ENCODE data around the gene CDKN1C. TPM values are rescaled to one million over a fixed set of nuclear protein-coding genes. Genes with fewer than 3 reads are reported as not detected.

Gene CDKN1C
- total and polyA plus RNA-seq, 2 experiments from 2014 or later, result 470 to 526 TPM

- Histone ChIP-seq H3K27ac (peak overlapping the region; percentile 92), H3K4me2 (peak overlapping the region; percentile 99), H3K4me3 (no peak overlapping the region), H3K27me3 (no peaks in the 10 kb centered on the region), H3K79me2 (peaks cover 10% of the 10 kb centered on the region), H3K36me3 (replicated peaks; ENCODE audit: insufficient read depth, low read depth) (no peaks in the 10 kb centered on the region), H2AFZ (no peak overlapping the region), H3K9me3 (ENCODE audit: low read depth) (no peaks in the 10 kb centered on the region), H3K4me1 (ENCODE audit: insufficient read depth) (peaks cover 16% of the 10 kb centered on the region), H3K9me2 (replicated peaks; ENCODE audit: insufficient read depth) (no peaks in the 10 kb centered on the region), H4K20me1 (ENCODE audit: insufficient read depth, poor library complexity, severe bottlenecking) (no peaks in the 10 kb centered on the region)
- peak; percentile 41 for DNase-seq (ENCODE audit: low spot score)
- WGBS (ENCODE audit: low lambda C conversion rate, missing lambda C conversion rate), result 78% methylated on average over 21 of the region's 21 CpGs
- no peak for TF ChIP-seq EZH2phosphoT487 (IDR thresholded peaks at IDR 0.05; ENCODE audit: low read depth, severe bottlenecking, unreplicated experiment)
- TF ChIP-seq CTCF (IDR thresholded peaks at IDR 0.05; ENCODE audit: poor library complexity), result no peak
Measured at GRCh38 chr11:2904153-2905052, 18.8 kb upstream of the CDKN1C start.

GRCh38 chr11:2903672-2904011, 18.1 kb upstream of the CDKN1C start:
- Histone ChIP-seq H3K36me3 (replicated peaks; ENCODE audit: insufficient read depth, low read depth) (no peaks in the 10 kb centered on the region), H3K9me2 (replicated peaks; ENCODE audit: insufficient read depth) (no peaks in the 10 kb centered on the region), H3K79me2 (peaks cover 10% of the 10 kb centered on the region), H3K27me3 (no peaks in the 10 kb centered on the region), H3K4me3 (no peak overlapping the region), H3K27ac (peak overlapping the region; percentile 92), H2AFZ (no peak overlapping the region), H3K4me2 (peak overlapping the region; percentile 99), H3K9me3 (ENCODE audit: low read depth) (no peaks in the 10 kb centered on the region), H3K4me1 (ENCODE audit: insufficient read depth) (peaks cover 16% of the 10 kb centered on the region), H4K20me1 (ENCODE audit: insufficient read depth, poor library complexity, severe bottlenecking) (no peaks in the 10 kb centered on the region)
- TF ChIP-seq CTCF (IDR thresholded peaks at IDR 0.05; ENCODE audit: poor library complexity), result no peak
- TF ChIP-seq EZH2phosphoT487 (IDR thresholded peaks at IDR 0.05; ENCODE audit: low read depth, severe bottlenecking, unreplicated experiment), result no peak
- no peak for TF ChIP-seq EZH2 (IDR thresholded peaks at IDR 0.05; ENCODE audit: borderline replicate concordance)
- peak; percentile 52 for DNase-seq (ENCODE audit: low spot score)
- WGBS (ENCODE audit: low lambda C conversion rate, missing lambda C conversion rate), result 81% methylated on average over 7 of the region's 7 CpGs

- peak overlapping the region; percentile 61 for H2AFZ ChIP-seq
- H3K4me1 ChIP-seq (ENCODE audit: insufficient read depth), result peaks cover 16% of the 10 kb centered on the region
- 63% methylated on average over 23 of the region's 23 CpGs for WGBS (ENCODE audit: low lambda C conversion rate, missing lambda C conversion rate)
- no peaks in the 10 kb centered on the region for H3K36me3 ChIP-seq (replicated peaks; ENCODE audit: insufficient read depth, low read depth)
- H3K9me3 ChIP-seq (ENCODE audit: low read depth), result no peaks in the 10 kb centered on the region
- peak; percentile 82 for DNase-seq (ENCODE audit: low spot score)
- TF ChIP-seq EZH2phosphoT487 (IDR thresholded peaks at IDR 0.05; ENCODE audit: low read depth, severe bottlenecking, unreplicated experiment), result no peak
- no peak for TF ChIP-seq CTCF (IDR thresholded peaks at IDR 0.05; ENCODE audit: poor library complexity)
- TF ChIP-seq EZH2 (IDR thresholded peaks at IDR 0.05; ENCODE audit: borderline replicate concordance), result no peak
- no peaks in the 10 kb centered on the region for H3K27me3 ChIP-seq
- H3K4me2 ChIP-seq, result peak overlapping the region; percentile 99
- H3K27ac ChIP-seq, result peak overlapping the region; percentile 92
- no peaks in the 10 kb centered on the region for H4K20me1 ChIP-seq (ENCODE audit: insufficient read depth, poor library complexity, severe bottlenecking)
- H3K4me3 ChIP-seq, result peak overlapping the region; percentile 88
- H3K79me2 ChIP-seq, result peaks cover 10% of the 10 kb centered on the region
- no peaks in the 10 kb centered on the region for H3K9me2 ChIP-seq (replicated peaks; ENCODE audit: insufficient read depth)
Measured at GRCh38 chr11:2902784-2903671, 17.5 kb upstream of the CDKN1C start.

Data from hepatocyte (in vitro differentiated cells).